Lower lobe of right lung (tissue), 2 donors: ENCODE measurements around the gene MT1G. TPM values are rescaled to one million over a fixed set of nuclear protein-coding genes. Genes with fewer than 3 reads are reported as not detected.

ENCODE experiments used
- ATAC-seq, 2 donors: fragments of 200-7000 bp; cut with Tn5 transposase; one replicate each; pipeline ENCODE4 v1.9.1; 2020 to 2022; ENCODE audit warnings: mild to moderate bottlenecking in 2 of 2, moderate library complexity in 2 of 2
- DNase-seq: peaks from one replicate; pipeline ENCODE4 v3.0.0-alpha.2; 2020
- H3K27ac ChIP-seq: fragments of 200-600 bp; one replicate; pipeline ENCODE4 v1.8.0; 2022
- H3K27me3 ChIP-seq: fragments of 200-600 bp; one replicate; pipeline ENCODE4 v1.8.0; 2022; ENCODE audit warnings: low read depth
- H3K36me3 ChIP-seq: fragments of 200-600 bp; one replicate; pipeline ENCODE4 v1.8.0; 2022; ENCODE audit warnings: mild to moderate bottlenecking
- H3K4me1 ChIP-seq: fragments of 200-600 bp; one replicate; pipeline ENCODE4 v1.8.0; 2022
- H3K4me3 ChIP-seq: fragments of 200-600 bp; one replicate; pipeline ENCODE4 v1.8.0; 2022; ENCODE audit warnings: mild to moderate bottlenecking
- H3K9me3 ChIP-seq: fragments of 200-600 bp; one replicate; pipeline ENCODE4 v1.8.0; 2022
- CTCF ChIP-seq: fragments of 200-600 bp; IDR thresholded peaks from one replicate; pipeline ENCODE4 v1.8.0; 2022; ENCODE audit warnings: antibody characterized with exemption, mild to moderate bottlenecking
- intact Hi-C: fragments of 100-400 bp; cut with DNase I; formaldehyde crosslinking; loops from one replicate; pipeline ENCODE4 v1.11.0; 2022
- total RNA-seq: library from RNA; stranded (reverse); fragmentation: NEBNext Ultra II Directional; extraction: Animal tissue kit (Norgen Biotek cat#: 25700); gene quantifications from one replicate; pipeline ENCODE4 v1.2.1, GENCODE V29; 2021
- donor health status: DM: no; HTN: yes; CAD: no; lungs with severe emphysema.

Gene MT1G
- total RNA-seq, 1 donor from 2014 or later = 25.3 TPM

- peaks cover 30% of the 10 kb centered on the region for H3K27me3 ChIP-seq
These were observed 37.7 kb downstream of the MT1G start for GRCh38 chr16:56630134-56630533.

GRCh38 chr16:56629531-56629930, 38.3 kb downstream of the MT1G start:
- H3K36me3 ChIP-seq = no peaks in the 10 kb centered on the region
- no peak for TF ChIP-seq CTCF
- DNase-seq (no peak), ATAC-seq (no peak)
- H3K4me3 ChIP-seq = no peak overlapping the region
- H3K4me1 ChIP-seq = peaks cover 28% of the 10 kb centered on the region
- H3K27me3 ChIP-seq = peaks cover 24% of the 10 kb centered on the region
- H3K27ac ChIP-seq = no peak overlapping the region
- H3K9me3 ChIP-seq = no peaks in the 10 kb centered on the region
- intact Hi-C loops = no loop called here

More at GRCh38 chr16:56630134-56630533, 37.7 kb downstream of the MT1G start:
- no peak for DNase-seq
- Histone ChIP-seq H3K4me3 (no peak overlapping the region), H3K9me3 (no peaks in the 10 kb centered on the region), H3K36me3 (no peaks in the 10 kb centered on the region), H3K4me1 (peaks cover 34% of the 10 kb centered on the region), H3K27ac (no peak overlapping the region)
- no peak for TF ChIP-seq CTCF
- intact Hi-C loops = no loop called here
- ATAC-seq = no peak

- Histone ChIP-seq H3K27me3 (peaks cover 17% of the 10 kb centered on the region), H3K9me3 (no peaks in the 10 kb centered on the region), H3K36me3 (no peaks in the 10 kb centered on the region), H3K4me1 (peaks cover 28% of the 10 kb centered on the region), H3K27ac (no peak overlapping the region), H3K4me3 (no peak overlapping the region)
- ATAC-seq = no peak
- intact Hi-C loops = no loop called here
- TF ChIP-seq CTCF = no peak
- no peak for DNase-seq
These were observed 39.1 kb downstream of the MT1G start for GRCh38 chr16:56628486-56629350.

GRCh38 chr16:56626685-56627084, 41.2 kb downstream of the MT1G start:
- ATAC-seq = no peak

More at GRCh38 chr16:56626685-56627084, 41.2 kb downstream of the MT1G start:
- no peak for DNase-seq
- intact Hi-C loops = no loop called here
- TF ChIP-seq CTCF = no peak
- Histone ChIP-seq H3K27me3 (no peaks in the 10 kb centered on the region), H3K9me3 (no peaks in the 10 kb centered on the region), H3K4me3 (peak overlapping the region; percentile 64), H3K36me3 (no peaks in the 10 kb centered on the region), H3K4me1 (peaks cover 14% of the 10 kb centered on the region), H3K27ac (peak overlapping the region; percentile 91)
